GM04503 (cell line): Measurements from ENCODE around the gene NCLN.
"Not testable (repeated sequence)": the region's sequence is repeated elsewhere in the genome, so short reads cannot be mapped to it uniquely, and the experiment has no call there.

ENCODE experiments used
- DNase-seq: peaks from one replicate; pipeline ENCODE4 v3.0.0-alpha.2; 2012; ENCODE audit warnings: low read depth

Gene NCLN

DNA sequence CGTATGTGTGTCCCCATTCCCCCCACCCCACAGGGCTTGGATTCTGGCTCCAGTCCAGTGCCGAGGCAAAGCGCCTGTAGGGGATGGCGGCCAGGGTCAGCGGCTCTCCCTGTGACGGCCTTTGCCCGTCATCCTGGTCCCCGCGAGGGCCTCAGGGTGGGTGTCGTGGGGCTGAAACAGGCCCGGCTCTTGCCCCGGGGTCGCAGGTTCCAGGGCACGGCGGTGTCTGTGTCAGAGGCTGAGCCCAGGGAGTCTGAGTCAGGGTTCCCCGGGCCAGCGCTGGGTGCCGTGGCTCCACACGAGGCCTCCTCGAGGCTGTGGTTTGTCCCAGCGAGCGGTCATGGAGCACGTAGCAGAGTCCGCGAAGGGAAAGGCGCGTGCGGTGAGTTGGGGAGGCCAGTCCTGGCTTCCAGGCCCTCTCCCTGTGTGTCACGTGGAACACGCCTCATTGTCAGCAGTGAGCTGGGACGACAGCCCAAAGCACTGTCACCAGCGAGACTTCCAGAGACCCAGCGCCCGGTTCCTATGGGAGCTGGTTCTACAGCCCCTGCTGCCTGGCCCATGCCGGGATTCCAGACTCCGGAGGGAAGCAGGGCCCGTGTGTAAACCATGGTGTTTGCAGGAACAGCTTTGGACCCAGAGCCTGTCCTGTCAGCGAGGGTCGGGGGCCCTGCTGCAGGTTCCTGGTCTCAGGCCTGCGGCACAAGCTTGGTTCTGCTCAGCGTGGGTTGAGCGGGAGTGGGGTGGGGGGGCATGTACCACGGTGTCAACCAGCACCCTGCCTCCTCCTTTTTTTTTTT, 13.4 kb downstream of the NCLN start:
- DNase-seq: no peak

DNA sequence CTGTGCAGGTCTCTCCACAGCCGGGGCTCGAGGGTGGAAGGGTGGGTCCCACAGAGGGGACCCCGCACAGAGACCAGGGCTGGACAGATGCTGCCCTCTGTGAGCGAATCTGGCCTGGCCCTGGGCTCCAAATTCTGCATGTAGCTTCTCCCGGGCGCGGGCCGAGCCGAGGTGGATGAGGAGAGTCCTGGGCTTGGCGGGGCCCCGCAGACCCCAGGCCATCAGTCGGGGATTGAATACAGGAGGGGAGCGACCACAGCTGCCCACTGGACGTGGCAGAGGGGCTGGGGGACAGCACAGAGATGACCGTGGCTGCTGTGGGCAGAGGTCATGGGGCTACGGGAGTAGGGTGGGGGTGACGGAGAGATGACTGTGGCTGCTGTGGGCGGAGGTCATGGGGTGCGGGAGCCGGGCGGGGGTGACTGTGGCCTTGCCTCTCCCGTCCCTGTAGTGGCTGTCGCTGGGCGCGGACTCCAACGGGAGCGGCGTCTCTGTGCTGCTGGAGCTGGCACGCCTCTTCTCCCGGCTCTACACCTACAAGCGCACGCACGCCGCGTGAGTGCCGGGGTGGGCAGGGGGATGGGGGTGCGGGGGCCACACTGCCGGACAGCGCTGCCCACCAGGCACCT, 15.5 kb downstream of the NCLN start:
- DNase-seq: no peak

DNA sequence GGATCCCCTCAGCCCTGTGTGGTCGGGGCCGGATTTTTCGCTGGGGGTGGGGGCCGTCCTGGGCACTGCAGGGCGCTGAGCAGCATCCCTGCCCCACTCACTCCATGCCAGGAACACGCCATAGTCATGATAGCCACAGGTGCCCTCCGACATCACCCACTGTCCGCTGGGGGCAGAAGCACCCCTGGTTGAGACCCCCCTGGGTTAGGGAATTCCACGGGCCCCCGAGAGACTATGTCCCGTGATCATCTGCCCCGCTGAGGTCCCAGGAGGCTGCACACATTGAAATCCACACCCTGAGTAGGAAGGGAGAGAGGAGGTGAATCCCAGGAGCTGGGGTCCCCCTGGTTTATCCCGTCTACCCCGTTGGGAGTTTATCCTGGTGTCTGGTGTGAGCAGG, 16.2 kb downstream of the NCLN start:
- no peak for DNase-seq

DNA sequence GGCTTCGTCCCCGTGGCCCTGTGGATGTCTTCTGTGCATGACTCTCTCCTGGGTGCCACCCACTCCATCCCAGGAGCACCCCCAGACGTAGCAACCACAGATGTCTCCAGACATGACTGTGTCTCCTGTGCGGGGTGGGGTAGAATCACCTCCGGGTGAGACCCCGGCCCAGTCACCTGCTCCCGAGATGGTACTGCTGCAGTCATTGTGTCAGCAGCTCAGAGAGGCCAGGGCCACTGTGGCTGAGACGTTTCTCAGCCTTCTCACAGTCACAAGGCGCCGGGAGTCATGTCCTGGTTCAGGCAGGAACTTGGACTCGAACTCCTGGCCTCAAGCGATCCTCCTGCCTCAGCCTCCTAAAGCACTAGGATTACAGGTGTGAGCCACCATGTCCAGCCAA, 16.6 kb downstream of the NCLN start:
- DNase-seq: no peak

DNA sequence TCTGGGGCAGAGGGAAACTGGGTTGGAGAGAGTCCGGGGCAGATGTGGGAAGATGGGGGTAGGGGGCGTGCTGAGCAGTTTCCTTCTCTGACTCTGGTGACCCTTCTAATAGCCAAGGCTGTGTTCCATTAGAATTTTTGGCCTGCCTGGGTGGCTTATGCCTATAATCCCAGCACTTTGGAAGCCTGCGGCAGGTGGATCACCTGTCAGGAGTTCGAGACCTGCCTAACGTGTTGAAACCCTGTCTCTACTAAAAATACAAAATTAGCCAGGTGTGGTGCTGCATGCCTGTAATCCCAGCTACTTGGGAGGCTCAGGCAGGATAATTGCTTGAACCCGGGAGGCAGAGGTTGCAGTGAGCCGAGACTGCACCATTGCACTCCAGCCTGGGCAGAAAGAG, 17.2 kb downstream of the NCLN start:
- not testable (repeated sequence) for DNase-seq

DNA sequence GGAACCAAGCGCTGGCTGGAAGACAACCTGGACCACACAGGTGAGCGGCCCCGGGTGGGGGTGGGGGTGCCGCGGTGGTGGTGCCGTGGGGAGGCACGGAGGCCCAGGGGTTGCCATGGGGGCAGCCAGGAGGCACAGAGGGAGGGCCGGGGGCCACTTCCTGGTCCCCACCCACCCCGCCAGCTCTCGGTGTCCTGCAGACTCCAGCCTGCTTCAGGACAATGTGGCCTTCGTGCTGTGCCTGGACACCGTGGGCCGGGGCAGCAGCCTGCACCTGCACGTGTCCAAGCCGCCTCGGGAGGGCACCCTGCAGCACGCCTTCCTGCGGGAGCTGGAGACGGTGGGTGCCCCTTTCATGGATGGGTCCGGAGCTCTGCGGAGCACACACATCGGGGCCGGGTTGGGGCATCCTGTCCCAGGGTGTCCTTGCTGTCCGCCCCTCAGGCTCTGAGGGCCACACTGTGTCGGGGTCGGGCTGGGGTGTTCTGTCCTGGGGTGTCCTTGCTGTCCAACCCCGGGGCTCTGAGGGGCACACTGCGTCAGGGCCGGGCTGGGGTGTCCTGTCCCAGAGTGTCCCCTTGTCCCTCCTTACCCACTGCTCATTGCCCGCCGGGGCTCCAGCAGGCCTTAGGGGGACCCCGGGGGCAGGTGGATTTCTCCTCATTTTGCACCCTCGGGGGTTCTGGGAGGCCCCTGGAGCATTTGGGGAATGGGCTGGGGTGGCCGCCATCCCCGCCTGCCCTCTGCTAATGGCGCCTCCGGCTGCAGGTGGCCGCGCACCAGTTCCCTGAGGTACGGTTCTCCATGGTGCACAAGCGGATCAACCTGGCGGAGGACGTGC, 18.3 kb downstream of the NCLN start:
- no peak for DNase-seq

DNA sequence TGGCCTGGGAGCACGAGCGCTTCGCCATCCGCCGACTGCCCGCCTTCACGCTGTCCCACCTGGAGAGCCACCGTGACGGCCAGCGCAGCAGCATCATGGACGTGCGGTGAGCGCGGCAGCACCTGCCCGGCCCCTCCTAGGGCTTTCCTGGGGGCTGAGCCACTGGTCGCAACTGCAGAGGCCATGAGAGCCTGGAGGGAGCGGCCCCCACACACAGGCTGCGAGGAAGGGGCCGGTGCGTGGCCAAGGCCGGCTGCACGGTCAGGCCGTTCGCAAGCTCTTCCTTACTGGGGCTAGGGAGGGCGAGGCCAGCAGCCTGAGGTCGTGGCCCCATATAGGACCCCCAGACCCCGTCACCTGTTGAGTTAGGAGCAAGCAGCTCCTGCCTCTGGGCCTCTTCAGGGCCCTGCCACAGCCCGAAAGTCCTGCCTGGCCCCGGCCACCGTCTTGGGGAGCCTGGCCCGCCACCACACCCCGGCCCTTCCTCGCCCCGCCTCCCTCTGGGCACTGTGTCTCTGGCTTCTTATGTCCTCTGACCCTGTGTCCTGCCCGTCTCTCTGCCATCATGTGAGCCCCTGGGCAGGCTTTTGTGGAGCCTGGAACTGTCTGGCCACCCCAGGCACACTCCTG, 19.0 kb downstream of the NCLN start:
- no peak for DNase-seq

DNA sequence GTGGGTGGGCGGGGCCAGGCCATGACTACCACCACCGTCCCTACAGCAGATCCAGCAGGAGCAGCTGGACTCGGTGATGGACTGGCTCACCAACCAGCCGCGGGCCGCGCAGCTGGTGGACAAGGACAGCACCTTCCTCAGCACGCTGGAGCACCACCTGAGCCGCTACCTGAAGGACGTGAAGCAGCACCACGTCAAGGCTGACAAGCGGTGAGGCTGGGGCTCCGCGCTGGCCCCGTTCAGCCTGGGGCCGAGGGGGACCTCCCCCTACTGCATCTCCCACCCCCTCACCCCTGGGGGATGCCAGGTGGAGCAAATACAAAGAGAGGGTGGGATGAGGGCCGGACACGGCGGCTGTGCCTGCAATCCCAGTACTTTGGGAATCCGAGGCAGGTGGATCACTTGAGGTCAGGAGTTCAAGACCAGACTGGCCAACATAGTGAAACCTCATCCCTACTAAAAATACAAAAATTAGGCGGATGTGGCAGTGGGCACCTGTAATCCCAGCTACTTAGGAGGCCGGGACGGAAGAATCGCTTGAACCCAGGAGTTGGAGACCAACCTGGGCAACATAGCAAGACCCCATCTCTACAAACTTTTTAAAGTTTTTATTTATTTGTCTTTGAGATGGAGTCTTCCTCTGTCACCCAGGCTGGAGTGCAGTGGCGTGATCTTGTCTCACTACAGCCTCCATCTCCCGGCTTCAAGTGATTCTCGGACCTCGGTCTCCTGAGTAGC, 20.7 kb downstream of the NCLN start:
- DNase-seq: no peak

DNA sequence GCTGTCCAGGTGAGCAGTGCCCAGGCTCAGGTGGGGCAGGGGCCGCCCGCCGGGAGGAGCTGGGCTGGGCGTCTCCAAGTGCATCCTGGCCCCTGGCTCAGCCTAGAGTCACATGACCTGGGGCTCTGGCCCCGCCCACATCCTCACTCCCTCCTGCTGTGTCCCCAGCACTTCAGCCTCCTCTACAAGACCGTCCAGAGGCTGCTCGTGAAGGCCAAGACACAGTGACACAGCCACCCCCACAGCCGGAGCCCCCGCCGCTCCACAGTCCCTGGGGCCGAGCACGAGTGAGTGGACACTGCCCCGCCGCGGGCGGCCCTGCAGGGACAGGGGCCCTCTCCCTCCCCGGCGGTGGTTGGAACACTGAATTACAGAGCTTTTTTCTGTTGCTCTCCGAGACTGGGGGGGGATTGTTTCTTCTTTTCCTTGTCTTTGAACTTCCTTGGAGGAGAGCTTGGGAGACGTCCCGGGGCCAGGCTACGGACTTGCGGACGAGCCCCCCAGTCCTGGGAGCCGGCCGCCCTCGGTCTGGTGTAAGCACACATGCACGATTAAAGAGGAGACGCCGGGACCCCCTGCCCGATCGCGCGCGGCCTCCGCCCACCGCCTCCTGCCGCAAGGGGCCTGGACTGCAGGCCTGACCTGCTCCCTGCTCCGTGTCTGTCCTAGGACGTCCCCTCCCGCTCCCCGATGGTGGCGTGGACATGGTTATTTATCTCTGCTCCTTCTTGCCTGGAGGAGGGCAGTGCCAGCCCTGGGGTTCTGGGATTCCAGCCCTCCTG, 21.9 kb downstream of the NCLN start:
- no peak for DNase-seq

DNA sequence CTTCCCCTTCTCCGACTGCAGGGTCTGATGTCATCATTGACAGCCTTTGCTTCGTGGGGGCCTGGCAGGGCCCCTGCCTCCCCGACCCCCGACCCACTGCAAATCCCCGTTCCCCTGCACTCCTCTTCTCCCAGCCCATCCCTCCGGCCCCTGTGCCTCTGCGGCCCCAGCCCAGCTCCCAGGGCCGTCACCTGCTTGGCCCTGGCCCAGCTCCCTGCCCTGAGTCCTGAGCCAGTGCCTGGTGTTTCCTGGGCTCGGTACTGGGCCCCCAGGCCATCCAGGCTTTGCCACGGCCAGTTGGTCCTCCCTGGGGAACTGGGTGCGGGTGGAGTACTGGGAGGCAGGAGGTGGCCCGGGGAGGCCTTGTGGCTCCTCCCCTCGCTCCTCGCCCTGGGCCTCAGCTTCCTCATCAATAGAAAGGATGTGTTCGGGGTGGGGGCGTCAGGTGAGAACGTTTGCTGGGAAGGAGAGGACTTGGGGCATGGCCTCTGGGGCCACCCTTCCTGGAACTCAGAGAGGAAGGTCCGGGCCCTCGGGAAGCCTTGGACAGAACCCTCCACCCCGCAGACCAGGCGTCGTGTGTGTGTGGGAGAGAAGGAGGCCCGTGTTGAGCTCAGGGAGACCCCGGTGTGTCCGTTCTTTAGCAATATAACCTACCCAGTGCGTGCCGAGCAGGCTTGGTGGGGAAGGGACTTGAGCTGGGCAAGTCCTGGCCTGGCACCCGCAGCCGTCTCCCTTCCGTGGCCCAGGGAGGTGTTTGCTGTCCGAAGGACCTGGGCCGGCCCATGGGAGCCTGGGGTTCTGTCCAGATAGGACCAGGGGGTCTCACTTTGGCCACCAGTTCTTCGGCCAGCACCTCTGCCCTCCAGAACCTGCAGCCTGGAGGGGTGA, 22.8 kb downstream of the NCLN start:
- no peak for DNase-seq

DNA sequence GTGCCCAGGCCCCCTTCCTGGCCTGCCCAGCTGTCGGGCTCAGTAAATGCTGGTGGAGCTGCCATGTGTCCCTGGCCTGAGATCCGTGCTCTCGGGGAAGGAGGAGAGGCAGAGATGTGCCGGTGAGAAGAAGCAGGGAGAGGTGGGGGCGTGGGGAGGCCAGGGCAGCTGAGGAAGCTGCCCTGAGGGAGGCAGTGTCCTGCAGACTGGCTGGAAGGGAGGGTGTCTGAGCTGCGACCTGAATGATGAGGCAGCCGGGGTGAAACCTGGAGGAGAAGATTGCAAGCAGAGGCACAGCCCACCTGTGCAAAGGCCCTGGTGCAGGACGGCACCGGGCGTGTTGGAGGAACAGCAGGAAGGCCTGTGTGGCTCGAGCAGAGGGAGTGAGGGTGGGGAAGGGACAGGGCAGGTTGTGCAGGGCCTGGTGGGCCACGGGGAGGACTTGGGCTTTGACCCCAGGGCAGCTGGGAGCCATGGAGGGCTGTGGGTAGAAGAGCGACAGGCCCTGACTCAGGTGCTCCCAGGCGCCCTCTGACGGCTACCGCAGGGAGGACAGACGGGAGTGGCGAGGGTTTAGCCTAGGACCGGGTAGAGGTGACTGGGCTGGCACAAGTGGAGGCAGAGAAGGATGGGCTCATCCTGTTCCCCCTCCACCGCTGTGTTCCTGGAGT, 24.8 kb downstream of the NCLN start:
- DNase-seq: no peak

DNA sequence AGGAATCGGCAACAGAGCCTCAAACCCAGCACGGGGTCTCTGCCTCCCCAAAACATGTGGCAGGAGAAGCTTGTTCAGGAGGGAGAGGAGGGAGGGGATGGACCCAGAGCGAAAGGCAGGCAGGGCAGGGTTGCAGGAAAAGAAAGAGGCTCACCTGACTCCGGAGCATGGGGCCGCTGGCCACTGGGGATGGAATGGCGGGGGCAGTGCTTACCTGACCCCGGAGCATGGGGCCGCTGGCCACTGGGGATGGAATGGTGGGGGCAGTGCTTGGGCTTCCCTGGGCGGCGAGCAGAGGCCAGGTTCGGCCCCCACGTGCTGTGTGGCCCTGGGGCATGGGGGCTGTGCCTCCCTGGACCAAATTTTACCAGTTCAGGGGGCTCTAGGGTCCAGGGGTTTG, 25.5 kb downstream of the NCLN start:
- no peak for DNase-seq

DNA sequence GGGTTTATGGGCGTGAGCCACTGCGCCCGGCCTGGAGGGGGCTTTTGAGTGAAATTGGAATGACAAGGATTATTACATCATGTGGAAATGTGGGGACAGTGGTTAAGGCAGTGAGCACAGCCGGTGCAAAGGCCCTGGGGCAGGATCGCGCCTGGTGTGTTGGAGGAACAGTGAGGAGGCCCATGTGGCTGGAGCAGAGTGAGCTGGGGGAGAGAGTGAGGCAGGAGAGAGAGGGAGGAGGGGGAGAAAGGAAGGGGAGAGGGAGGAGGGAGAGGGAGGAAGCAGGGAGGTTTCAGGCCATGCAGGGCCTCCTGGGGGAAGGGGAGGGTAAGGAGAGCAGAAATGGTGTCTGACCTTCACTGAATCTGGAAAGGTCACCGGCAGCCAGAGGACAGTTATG, 27.4 kb downstream of the NCLN start:
- no peak for DNase-seq

DNA sequence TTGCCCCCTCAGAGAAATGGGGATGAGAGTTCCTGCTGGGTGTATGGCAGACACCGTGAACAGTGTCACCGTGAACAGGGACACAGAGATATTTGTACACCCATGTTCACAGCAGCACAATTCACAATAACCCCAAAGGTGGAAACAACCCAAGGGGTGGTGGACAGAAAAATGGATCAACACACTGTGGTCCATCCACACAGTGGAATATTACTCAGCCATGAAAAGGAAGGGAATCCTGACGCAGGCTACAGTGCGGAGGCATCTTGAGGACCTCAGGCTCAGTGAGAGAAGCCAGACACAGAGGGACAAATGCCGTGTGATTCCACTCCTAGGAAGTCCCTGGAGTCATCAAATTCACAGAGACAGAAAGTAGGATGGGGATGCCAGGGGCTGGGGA, 31.1 kb downstream of the NCLN start:
- no peak for DNase-seq

DNA sequence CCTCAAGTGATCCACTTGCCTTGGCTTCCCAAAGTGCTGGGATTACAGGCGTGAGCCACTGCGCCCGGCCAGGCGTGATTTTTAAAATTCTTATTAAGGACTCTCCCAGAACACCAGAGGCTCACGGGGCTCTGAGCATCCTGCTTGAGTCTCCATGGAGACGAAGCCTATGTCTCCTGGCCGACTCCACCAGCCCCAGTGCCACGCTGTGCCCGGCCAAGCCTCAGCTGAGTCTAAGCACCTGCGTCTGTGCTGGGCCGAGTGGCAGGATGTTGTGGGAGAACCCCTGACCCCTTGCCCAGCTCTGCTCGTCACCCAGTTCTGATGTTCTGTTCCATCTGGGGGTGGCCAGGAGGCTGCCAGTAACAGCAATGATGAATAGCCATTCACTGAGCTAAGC, 34.8 kb downstream of the NCLN start:
- no peak for DNase-seq

DNA sequence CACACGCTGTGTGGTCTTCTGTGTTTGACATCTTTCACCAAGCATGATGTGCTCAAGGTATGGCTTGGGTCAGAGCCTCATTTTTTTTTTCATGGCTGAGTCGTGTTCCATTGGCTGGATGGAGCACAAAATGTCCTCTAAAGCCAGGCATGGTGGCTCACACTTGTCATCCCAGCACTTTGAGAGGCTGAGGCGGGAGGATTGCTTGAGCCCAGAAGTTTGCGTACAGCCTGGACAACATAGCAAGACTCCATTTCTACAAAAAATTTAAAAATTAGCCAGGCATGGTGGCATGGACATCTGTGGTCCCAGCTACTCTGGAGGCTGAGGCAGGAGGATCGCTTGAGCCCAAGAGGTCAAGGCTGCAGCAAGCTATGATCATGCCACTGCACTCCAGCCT, 35.8 kb downstream of the NCLN start:
- not testable (repeated sequence) for DNase-seq

DNA sequence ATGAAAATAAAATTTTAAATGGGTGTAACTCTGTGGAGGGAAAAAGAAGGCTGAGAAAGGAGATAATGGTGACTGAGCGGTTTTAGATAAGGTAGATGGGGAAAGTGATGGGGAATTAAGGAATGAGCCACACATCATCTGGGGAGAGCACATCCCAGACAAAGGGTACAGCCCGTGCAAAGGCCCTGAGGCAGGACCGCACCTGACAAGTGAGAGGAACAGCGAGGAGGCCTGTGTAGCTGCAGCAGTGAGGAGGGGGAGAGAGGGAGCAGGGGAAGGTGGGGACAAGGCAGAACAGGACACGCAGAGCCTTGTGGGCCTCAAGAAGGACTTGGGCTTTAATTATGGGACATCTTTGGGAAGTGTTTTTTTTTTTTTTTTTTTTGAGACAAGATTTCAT, 37.0 kb downstream of the NCLN start:
- no peak for DNase-seq

DNA sequence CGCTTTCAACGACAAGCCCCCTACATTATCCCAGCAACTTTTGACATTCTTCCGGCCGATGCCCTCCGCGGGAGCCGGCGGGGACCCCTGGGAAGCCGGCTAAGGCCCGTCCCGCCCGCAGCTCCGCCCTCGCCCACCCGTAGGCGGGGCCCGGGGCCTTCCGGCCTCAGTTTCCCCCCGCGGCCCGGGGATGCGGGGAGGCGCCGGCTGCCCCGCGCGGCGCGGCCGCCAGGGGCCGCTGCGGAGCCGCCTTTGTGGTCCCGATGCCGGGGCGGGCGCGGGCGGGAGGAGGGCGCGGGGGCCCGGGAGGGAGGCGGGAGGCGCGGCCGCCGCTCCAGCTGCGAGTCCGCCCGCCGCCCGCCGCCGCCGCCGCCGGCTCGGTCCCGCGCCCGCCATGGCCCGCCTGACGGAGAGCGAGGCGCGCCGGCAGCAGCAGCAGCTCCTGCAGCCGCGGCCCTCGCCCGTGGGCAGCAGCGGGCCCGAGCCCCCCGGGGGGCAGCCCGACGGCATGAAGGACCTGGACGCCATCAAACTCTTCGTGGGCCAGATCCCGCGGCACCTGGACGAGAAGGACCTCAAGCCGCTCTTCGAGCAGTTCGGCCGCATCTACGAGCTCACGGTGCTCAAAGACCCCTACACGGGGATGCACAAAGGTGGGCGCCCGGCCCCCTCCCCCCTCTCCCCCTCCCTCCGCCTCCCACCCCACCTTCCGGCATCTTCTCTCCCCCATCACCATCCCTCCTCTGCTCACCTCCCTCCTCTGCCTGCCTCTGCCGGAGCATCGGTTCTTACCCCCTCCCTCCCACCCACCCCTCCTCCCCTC, 38.8 kb downstream of the NCLN start, which contains the start of gene CELF5:
Gene CELF5, plus strand, starts transcription at position 316 of the 823 bp plus-strand sequence. Its CDS starts 79 bp downstream, at position 395.
- DNase-seq: no peak

DNA sequence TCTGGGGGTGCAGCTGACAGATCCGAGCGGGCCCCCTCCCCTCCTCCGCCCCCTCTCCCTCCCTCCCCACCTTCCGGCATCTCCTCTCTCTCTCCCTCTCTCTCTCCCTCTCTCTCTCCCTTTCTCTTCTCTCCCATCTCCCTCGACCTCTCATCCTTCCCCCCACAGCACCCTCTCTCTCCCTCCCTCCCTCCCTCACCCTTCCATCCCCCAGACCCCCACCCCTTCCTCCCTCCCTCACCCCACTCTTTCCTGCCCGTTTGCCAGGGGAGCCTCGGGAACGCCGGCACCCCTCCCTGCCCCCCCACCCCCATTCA, 39.4 kb downstream of the NCLN start:
- DNase-seq: no peak
